Stimulated activated naive B cell treated with anti-CD40 and anti-IgM and Interleukin-4, amounts not matched to agents 10 μg/mL and 1 μg/mL and 100 μg/mL, for 72 hours (primary cell): ENCODE results near the gene CCDC85C.

ENCODE experiments used
- ATAC-seq, 2 donors: fragments of 150-1000 bp; cut with Tn5 transposase; replicated peaks; 2 replicates each; pipeline ENCODE4 v1.10.0; 2021; ENCODE audit warnings: moderate library complexity in 1 of 2
- DNase-seq: peaks from one replicate; pipeline ENCODE4 v3.0.0; 2021
- H3K27ac Mint-ChIP-seq: one replicate; pipeline ENCODE4 v1.8.0; 2022; ENCODE audit warnings: mild to moderate bottlenecking, mixed read lengths
- H3K27me3 Mint-ChIP-seq, 2 donors: one replicate each; pipeline ENCODE4 v1.8.0; 2022; ENCODE audit warnings: mixed read lengths in 2 of 2
- H3K36me3 Mint-ChIP-seq, 2 donors: one replicate each; pipeline ENCODE4 v1.8.0; 2022; ENCODE audit warnings: mixed read lengths in 2 of 2, mild to moderate bottlenecking in 1 of 2
- H3K4me1 Mint-ChIP-seq, 2 donors: one replicate each; pipeline ENCODE4 v1.8.0; 2022; ENCODE audit warnings: mixed read lengths in 2 of 2, mild to moderate bottlenecking in 1 of 2
- H3K4me3 Mint-ChIP-seq, 2 donors: one replicate each; pipeline ENCODE4 v1.8.0; 2022; ENCODE audit warnings: mild to moderate bottlenecking in 2 of 2, mixed read lengths in 2 of 2, moderate library complexity in 1 of 2
- H3K9me3 Mint-ChIP-seq, 2 donors: one replicate each; pipeline ENCODE4 v1.8.0; 2022; ENCODE audit warnings: mixed read lengths in 2 of 2, mild to moderate bottlenecking in 1 of 2

CCDC85C gene

GRCh38 chr14:99475179-99475578 is 128.8 kb downstream of the CCDC85C start:
- ATAC-seq (no peak), DNase-seq (no peak)
- H3K36me3 Mint-ChIP-seq: peaks cover 0 to 7% of the 10 kb centered on the region in 2 donors
- no peak overlapping the region for H3K4me3 Mint-ChIP-seq
- no peaks in the 10 kb centered on the region for H3K9me3 Mint-ChIP-seq
- peaks cover 31 to 43% of the 10 kb centered on the region in 2 donors for H3K4me1 Mint-ChIP-seq
- H3K27me3 Mint-ChIP-seq: no peaks in the 10 kb centered on the region
- H3K27ac Mint-ChIP-seq: no peak overlapping the region

GRCh38 chr14:99473458-99473857 is 130.5 kb downstream of the CCDC85C start:
- Mint-ChIP-seq H3K4me3 (no peak overlapping the region), H3K36me3 (peaks cover 0 to 4% of the 10 kb centered on the region in 2 donors), H3K27me3 (no peaks in the 10 kb centered on the region), H3K27ac (no peak overlapping the region), H3K4me1 (peaks cover 30 to 36% of the 10 kb centered on the region in 2 donors), H3K9me3 (no peaks in the 10 kb centered on the region)
- ATAC-seq (no peak), DNase-seq (no peak)

- DNase-seq: no peak
- Mint-ChIP-seq H3K4me1 (peaks cover 28 to 36% of the 10 kb centered on the region in 2 donors), H3K27me3 (no peaks in the 10 kb centered on the region), H3K4me3 (no peak overlapping the region), H3K36me3 (no peaks in the 10 kb centered on the region), H3K27ac (no peak overlapping the region), H3K9me3 (no peaks in the 10 kb centered on the region)
- no peak for ATAC-seq
Observed at GRCh38 chr14:99472937-99473336, 131.1 kb downstream of the CCDC85C start.

- peaks cover 3% of the 10 kb centered on the region in 2 donors for H3K36me3 Mint-ChIP-seq
- no peaks in the 10 kb centered on the region for H3K9me3 Mint-ChIP-seq
- DNase-seq (no peak), ATAC-seq (no peak)
- H3K27me3 Mint-ChIP-seq: no peaks in the 10 kb centered on the region
- H3K4me3 Mint-ChIP-seq: no peak overlapping the region
- H3K4me1 Mint-ChIP-seq: peaks cover 30 to 39% of the 10 kb centered on the region in 2 donors
- H3K27ac Mint-ChIP-seq: no peak overlapping the region
Observed at GRCh38 chr14:99471731-99472130, 132.3 kb downstream of the CCDC85C start.

GRCh38 chr14:99468836-99469592 is 135.0 kb downstream of the CCDC85C start:
- Mint-ChIP-seq H3K9me3 (no peaks in the 10 kb centered on the region), H3K36me3 (peaks cover 10 to 11% of the 10 kb centered on the region in 2 donors), H3K4me1 (peaks cover 23 to 29% of the 10 kb centered on the region in 2 donors), H3K27me3 (no peaks in the 10 kb centered on the region), H3K27ac (no peak overlapping the region), H3K4me3 (no peak overlapping the region)
- ATAC-seq (no peak), DNase-seq (no peak)

- DNase-seq: no peak
- no peaks in the 10 kb centered on the region for H3K27me3 Mint-ChIP-seq
- no peaks in the 10 kb centered on the region for H3K9me3 Mint-ChIP-seq
- no peak overlapping the region for H3K4me3 Mint-ChIP-seq
- peaks cover 25 to 29% of the 10 kb centered on the region in 2 donors for H3K4me1 Mint-ChIP-seq
- no peak overlapping the region for H3K27ac Mint-ChIP-seq
- ATAC-seq: no peak
- peaks cover 15 to 19% of the 10 kb centered on the region in 2 donors for H3K36me3 Mint-ChIP-seq
Observed at GRCh38 chr14:99468081-99468480, 135.9 kb downstream of the CCDC85C start.

- no peak for DNase-seq
- no peak for ATAC-seq
- Mint-ChIP-seq H3K9me3 (no peaks in the 10 kb centered on the region), H3K27ac (no peak overlapping the region), H3K36me3 (peaks cover 18 to 24% of the 10 kb centered on the region in 2 donors), H3K4me3 (peak overlapping the region in 1 of 2 donors; percentile 43), H3K4me1 (peaks cover 22 to 29% of the 10 kb centered on the region in 2 donors), H3K27me3 (no peaks in the 10 kb centered on the region)
Observed at GRCh38 chr14:99467336-99468078, 136.5 kb downstream of the CCDC85C start.

- no peak overlapping the region for H3K4me3 Mint-ChIP-seq
- peaks cover 22 to 29% of the 10 kb centered on the region in 2 donors for H3K4me1 Mint-ChIP-seq
- DNase-seq (no peak), ATAC-seq (no peak)
- H3K9me3 Mint-ChIP-seq: no peaks in the 10 kb centered on the region
- H3K27me3 Mint-ChIP-seq: no peaks in the 10 kb centered on the region
- H3K27ac Mint-ChIP-seq: no peak overlapping the region
- H3K36me3 Mint-ChIP-seq: peaks cover 24 to 32% of the 10 kb centered on the region in 2 donors
Observed at GRCh38 chr14:99466758-99467157, 137.2 kb downstream of the CCDC85C start.

GRCh38 chr14:99465288-99465687 is 138.7 kb downstream of the CCDC85C start:
- Mint-ChIP-seq H3K4me3 (no peak overlapping the region), H3K27ac (no peak overlapping the region), H3K27me3 (no peaks in the 10 kb centered on the region), H3K36me3 (peaks cover 32 to 42% of the 10 kb centered on the region in 2 donors), H3K9me3 (no peaks in the 10 kb centered on the region), H3K4me1 (peaks cover 17 to 22% of the 10 kb centered on the region in 2 donors)
- DNase-seq (no peak), ATAC-seq (no peak)

- H3K4me1 Mint-ChIP-seq: peaks cover 13 to 16% of the 10 kb centered on the region in 2 donors
- DNase-seq (no peak), ATAC-seq (no peak)
- no peak overlapping the region for H3K4me3 Mint-ChIP-seq
- peaks cover 32 to 49% of the 10 kb centered on the region in 2 donors for H3K36me3 Mint-ChIP-seq
- H3K9me3 Mint-ChIP-seq: no peaks in the 10 kb centered on the region
- H3K27me3 Mint-ChIP-seq: no peaks in the 10 kb centered on the region
- H3K27ac Mint-ChIP-seq: no peak overlapping the region
Observed at GRCh38 chr14:99463974-99464373, 140.0 kb downstream of the CCDC85C start.

- H3K9me3 Mint-ChIP-seq: no peaks in the 10 kb centered on the region
- H3K27me3 Mint-ChIP-seq: no peaks in the 10 kb centered on the region
- DNase-seq: no peak
- H3K36me3 Mint-ChIP-seq: peaks cover 32 to 53% of the 10 kb centered on the region in 2 donors
- no peak overlapping the region for H3K4me3 Mint-ChIP-seq
- H3K4me1 Mint-ChIP-seq: peaks cover under 1 to 4% of the 10 kb centered on the region in 2 donors
- H3K27ac Mint-ChIP-seq: no peak overlapping the region
- no peak for ATAC-seq
Observed at GRCh38 chr14:99462210-99462609, 141.8 kb downstream of the CCDC85C start.

GRCh38 chr14:99461411-99462085 is 142.5 kb downstream of the CCDC85C start:
- Mint-ChIP-seq H3K9me3 (no peaks in the 10 kb centered on the region), H3K36me3 (peaks cover 38 to 59% of the 10 kb centered on the region in 2 donors), H3K27ac (no peak overlapping the region), H3K4me3 (no peak overlapping the region), H3K27me3 (no peaks in the 10 kb centered on the region), H3K4me1 (peaks cover 0 to 4% of the 10 kb centered on the region in 2 donors)
- DNase-seq: no peak
- no peak for ATAC-seq

- H3K36me3 Mint-ChIP-seq: peaks cover 38 to 56% of the 10 kb centered on the region in 2 donors
- no peak overlapping the region for H3K27ac Mint-ChIP-seq
- H3K27me3 Mint-ChIP-seq: no peaks in the 10 kb centered on the region
- no peak for DNase-seq
- no peak overlapping the region for H3K4me3 Mint-ChIP-seq
- ATAC-seq: no peak
- no peaks in the 10 kb centered on the region for H3K9me3 Mint-ChIP-seq
- H3K4me1 Mint-ChIP-seq: peaks cover 0 to 4% of the 10 kb centered on the region in 2 donors
Observed at GRCh38 chr14:99460793-99461192, 143.2 kb downstream of the CCDC85C start.

GRCh38 chr14:99459481-99460100 is 144.4 kb downstream of the CCDC85C start:
- ATAC-seq (no peak), DNase-seq (no peak)
- H3K4me3 Mint-ChIP-seq: no peak overlapping the region
- peaks cover 0 to 4% of the 10 kb centered on the region in 2 donors for H3K4me1 Mint-ChIP-seq
- peaks cover 34 to 57% of the 10 kb centered on the region in 2 donors for H3K36me3 Mint-ChIP-seq
- H3K9me3 Mint-ChIP-seq: no peaks in the 10 kb centered on the region
- no peak overlapping the region for H3K27ac Mint-ChIP-seq
- H3K27me3 Mint-ChIP-seq: no peaks in the 10 kb centered on the region
